Neural progenitor cell (in vitro differentiated cells): ENCODE data around the gene PSMD14.

Experiments
- EZH2 ChIP-seq: fragments of 200-600 bp; sonication (generic); IDR thresholded peaks from 2 replicates; pipeline ENCODE4 v1.6.1; 2017; ENCODE audit warnings: antibody characterized with exemption, mild to moderate bottlenecking, moderate library complexity
- EZH2phosphoT487 ChIP-seq: fragments of 200-600 bp; sonication (generic); IDR thresholded peaks from 2 replicates; pipeline ENCODE4 v1.6.1; 2017; ENCODE audit warnings: antibody characterized with exemption
- TF ChIP-seq, protein P1 (sequence below): fragments of 200-600 bp; sonication (generic); IDR thresholded peaks from 2 replicates; pipeline ENCODE4 v1.5.1; 2017; ENCODE audit warnings: antibody characterized with exemption, mild to moderate bottlenecking

GRCh38 chr2:161415987-161416707 is 107.9 kb downstream of the PSMD14 start, which contains the start of gene TBR1:
- TF ChIP-seq, protein P1, sequence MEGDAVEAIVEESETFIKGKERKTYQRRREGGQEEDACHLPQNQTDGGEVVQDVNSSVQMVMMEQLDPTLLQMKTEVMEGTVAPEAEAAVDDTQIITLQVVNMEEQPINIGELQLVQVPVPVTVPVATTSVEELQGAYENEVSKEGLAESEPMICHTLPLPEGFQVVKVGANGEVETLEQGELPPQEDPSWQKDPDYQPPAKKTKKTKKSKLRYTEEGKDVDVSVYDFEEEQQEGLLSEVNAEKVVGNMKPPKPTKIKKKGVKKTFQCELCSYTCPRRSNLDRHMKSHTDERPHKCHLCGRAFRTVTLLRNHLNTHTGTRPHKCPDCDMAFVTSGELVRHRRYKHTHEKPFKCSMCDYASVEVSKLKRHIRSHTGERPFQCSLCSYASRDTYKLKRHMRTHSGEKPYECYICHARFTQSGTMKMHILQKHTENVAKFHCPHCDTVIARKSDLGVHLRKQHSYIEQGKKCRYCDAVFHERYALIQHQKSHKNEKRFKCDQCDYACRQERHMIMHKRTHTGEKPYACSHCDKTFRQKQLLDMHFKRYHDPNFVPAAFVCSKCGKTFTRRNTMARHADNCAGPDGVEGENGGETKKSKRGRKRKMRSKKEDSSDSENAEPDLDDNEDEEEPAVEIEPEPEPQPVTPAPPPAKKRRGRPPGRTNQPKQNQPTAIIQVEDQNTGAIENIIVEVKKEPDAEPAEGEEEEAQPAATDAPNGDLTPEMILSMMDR, result no peak
- TF ChIP-seq EZH2 (no peak), EZH2phosphoT487 (no peak)
